GM13976 (cell line): ENCODE results near the gene ADTRP.

ENCODE experiments used
- DNase-seq: peaks from one replicate; pipeline ENCODE4 v3.0.0; 2012; ENCODE audit warnings: low spot score
- CTCF ChIP-seq: IDR thresholded peaks from 2 replicates; pipeline ENCODE4 v1.5.1; 2012; ENCODE audit warnings: borderline replicate concordance, mild to moderate bottlenecking; ENCODE audit not compliant: insufficient read depth; ENCODE audit errors: extremely low read depth, missing control alignments, control extremely low read depth
- in situ Hi-C: fragments of 300-500 bp; cut with MboI; formaldehyde crosslinking; loops from one replicate; pipeline ENCODE4 v1.12.0; 2022; ENCODE audit warnings: low sequenced_read_pairs, mixed read lengths, inconsistent platforms; ENCODE audit not compliant: unreplicated experiment

The ADTRP gene

GRCh38 chr6:11761744-11762620 lies 16.6 kb downstream of the ADTRP start:
- no peak for DNase-seq
- in situ Hi-C loops: no loop called here
- TF ChIP-seq CTCF: no peak

- no peak for TF ChIP-seq CTCF
- no peak for DNase-seq
- in situ Hi-C loops: no loop called here
Observed at GRCh38 chr6:11760015-11760473, 18.6 kb downstream of the ADTRP start.

DNA sequence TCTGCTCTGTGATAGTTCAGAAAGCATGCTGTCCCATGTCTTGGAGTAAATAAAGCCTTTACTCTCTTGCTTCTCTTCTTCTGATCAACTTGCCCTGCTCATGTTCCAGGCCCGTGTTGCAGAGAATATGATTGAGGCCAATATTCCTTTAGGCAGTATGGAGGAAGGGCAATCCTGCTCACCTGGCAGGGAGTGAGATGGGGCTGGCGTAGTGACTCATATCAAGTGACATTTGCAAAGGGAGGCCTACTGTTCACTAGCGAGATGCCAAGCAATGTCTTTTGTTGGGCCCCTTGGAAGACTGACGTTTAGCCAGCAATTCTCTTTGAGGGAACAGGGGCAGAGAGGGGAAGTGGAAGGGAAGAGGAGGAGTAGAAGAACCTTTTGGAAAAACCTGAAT lies 19.7 kb downstream of the ADTRP start:
- in situ Hi-C loops: no loop called here
- DNase-seq: no peak
- no peak for TF ChIP-seq CTCF

DNA sequence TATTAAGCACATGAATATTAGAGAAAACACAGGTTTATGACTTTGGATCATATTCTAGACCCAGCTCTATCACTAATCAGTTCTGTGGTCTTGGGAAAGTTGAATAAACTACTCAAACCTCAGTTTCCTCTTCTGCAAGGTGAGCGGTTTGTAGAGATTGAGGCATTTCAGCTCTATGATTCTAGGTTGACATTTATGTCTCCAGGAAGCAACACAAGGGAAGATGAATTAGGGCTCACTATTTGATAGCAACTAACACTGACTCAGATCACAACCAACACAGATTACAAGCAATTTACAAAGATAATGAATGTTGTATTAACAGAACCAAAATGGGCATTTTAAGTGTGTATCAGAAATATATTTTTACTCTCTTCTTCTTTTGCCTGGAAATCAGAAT lies 21.9 kb downstream of the ADTRP start:
- TF ChIP-seq CTCF: no peak
- no peak for DNase-seq
- in situ Hi-C loops: no loop called here

GRCh38 chr6:11756292-11756691 lies 22.3 kb downstream of the ADTRP start:
- no peak for TF ChIP-seq CTCF
- in situ Hi-C loops: no loop called here
- no peak for DNase-seq

- in situ Hi-C loops: no loop called here
- DNase-seq: no peak
- TF ChIP-seq CTCF: no peak
Observed at GRCh38 chr6:11755725-11756124, 22.9 kb downstream of the ADTRP start.
